Activated T-cell treated with anti-CD3 and anti-CD28 coated beads, Interleukin-2, amount 50 U/mL, for 24 hours (primary cell): ENCODE measurements around the gene AP2B1.
"Not testable (repeated sequence)": the region's sequence is repeated elsewhere in the genome, so short reads cannot be mapped to it uniquely, and the experiment has no call there.

Experiments used
- DNase-seq: peaks from one replicate; pipeline ENCODE4 v3.0.0-alpha.2; 2020
- H3K27ac Mint-ChIP-seq: 2 replicates; pipeline ENCODE4 v1.8.0; 2020; ENCODE audit warnings: mild to moderate bottlenecking, mixed read lengths
- H3K27me3 Mint-ChIP-seq: 2 replicates; pipeline ENCODE4 v1.8.0; 2020; ENCODE audit warnings: mixed read lengths
- H3K36me3 Mint-ChIP-seq: 2 replicates; pipeline ENCODE4 v1.8.0; 2020; ENCODE audit warnings: low read depth, mixed read lengths
- H3K4me1 Mint-ChIP-seq: 2 replicates; pipeline ENCODE4 v1.8.0; 2020; ENCODE audit warnings: low read depth, mixed read lengths
- H3K4me3 Mint-ChIP-seq: 2 replicates; pipeline ENCODE4 v1.8.0; 2020; ENCODE audit warnings: mild to moderate bottlenecking, moderate library complexity, mixed read lengths
- H3K9me3 Mint-ChIP-seq: 2 replicates; pipeline ENCODE4 v1.8.0; 2020; ENCODE audit warnings: mixed read lengths

The AP2B1 gene

DNA sequence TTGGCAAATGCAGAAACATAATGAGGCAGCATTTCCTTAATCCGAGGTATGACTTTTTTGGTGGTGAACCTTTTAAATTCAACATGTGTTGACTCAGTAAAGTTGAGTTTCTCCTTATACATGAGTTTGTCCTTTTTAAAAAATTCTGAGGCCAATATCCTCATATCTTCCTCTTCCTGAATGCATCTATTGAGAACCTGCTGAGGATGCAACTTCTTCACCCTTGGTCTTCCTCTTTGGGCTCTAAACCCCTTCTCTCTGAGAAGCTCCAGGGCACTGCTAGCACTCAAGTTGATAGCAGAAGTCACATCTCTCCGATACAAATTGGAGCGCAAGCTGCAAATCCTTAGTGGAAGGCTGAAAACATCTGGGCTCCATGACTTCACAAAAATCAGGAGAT lies 29.8 kb upstream of the AP2B1 start:
- Mint-ChIP-seq H3K4me3 (no peak overlapping the region), H3K9me3 (no peaks in the 10 kb centered on the region), H3K27me3 (no peaks in the 10 kb centered on the region), H3K27ac (no peak overlapping the region), H3K4me1 (peaks cover 4% of the 10 kb centered on the region), H3K36me3 (no peaks in the 10 kb centered on the region)
- DNase-seq: no peak

- Mint-ChIP-seq H3K9me3 (no peaks in the 10 kb centered on the region), H3K36me3 (no peaks in the 10 kb centered on the region), H3K27ac (no peak overlapping the region), H3K27me3 (no peaks in the 10 kb centered on the region), H3K4me1 (peaks cover 4% of the 10 kb centered on the region), H3K4me3 (no peak overlapping the region)
- DNase-seq: no peak
These were observed 27.5 kb upstream of the AP2B1 start for GRCh38 chr17:35559495-35560210.

DNA sequence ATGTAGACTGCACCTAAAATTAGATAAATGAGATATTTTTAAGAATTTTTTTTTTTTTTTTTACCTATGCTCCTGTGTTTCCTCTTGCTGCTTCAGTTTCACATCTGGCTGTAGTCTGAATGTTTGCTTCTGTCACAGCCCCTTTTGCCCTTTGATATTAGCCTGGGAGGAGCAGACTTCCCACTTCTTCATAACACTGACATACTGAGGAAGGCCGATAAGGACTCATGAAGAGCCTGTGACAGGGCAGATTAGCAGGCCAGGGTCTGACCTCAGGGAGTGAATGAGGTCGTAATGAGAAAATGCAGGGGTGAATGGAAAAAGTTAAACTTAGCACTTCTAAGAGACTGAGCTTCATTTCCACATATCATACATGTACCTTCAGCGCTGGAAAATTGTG lies 26.4 kb upstream of the AP2B1 start, which contains the start of gene SLFN14:
Gene SLFN14 (minus strand): TSS at position 117 of the 400 bp plus-strand sequence. CDS start 2,757 bp downstream, outside the sequence.
- H3K27me3 Mint-ChIP-seq: no peaks in the 10 kb centered on the region
- H3K4me1 Mint-ChIP-seq: peaks cover 4% of the 10 kb centered on the region
- no peaks in the 10 kb centered on the region for H3K9me3 Mint-ChIP-seq

DNA sequence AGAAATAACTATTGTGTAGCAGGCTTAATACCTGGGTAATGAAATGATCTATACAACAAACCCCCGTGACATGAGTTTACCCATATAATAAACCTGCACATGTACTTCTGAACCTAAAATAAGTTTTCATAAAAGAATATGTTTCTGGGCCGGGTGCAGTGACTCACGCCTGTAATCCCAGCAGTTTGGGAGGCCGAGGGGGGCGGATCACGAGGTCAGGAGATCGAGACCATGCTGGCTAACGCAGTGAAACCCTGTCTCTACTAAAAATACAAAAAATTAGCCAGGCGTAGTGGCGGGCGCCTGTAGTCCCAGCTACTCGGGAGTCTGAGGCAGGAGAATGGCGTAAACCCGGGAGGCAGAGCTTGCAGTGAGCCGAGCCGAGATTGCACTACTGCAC lies 23.9 kb upstream of the AP2B1 start:
- not testable (repeated sequence) for H3K36me3 Mint-ChIP-seq, H3K4me3 Mint-ChIP-seq, H3K27me3 Mint-ChIP-seq, DNase-seq, H3K9me3 Mint-ChIP-seq, H3K27ac Mint-ChIP-seq
- H3K4me1 Mint-ChIP-seq: peaks cover 12% of the 10 kb centered on the region

More for the DNA sequence above, 26.4 kb upstream of the AP2B1 start, which contains the start of gene SLFN14:
- no peak for DNase-seq
- H3K36me3 Mint-ChIP-seq: no peaks in the 10 kb centered on the region
- peak within 1 kb of the TSS; percentile 30 for H3K27ac Mint-ChIP-seq
- H3K4me3 Mint-ChIP-seq: no peak within 1 kb of the TSS

DNA sequence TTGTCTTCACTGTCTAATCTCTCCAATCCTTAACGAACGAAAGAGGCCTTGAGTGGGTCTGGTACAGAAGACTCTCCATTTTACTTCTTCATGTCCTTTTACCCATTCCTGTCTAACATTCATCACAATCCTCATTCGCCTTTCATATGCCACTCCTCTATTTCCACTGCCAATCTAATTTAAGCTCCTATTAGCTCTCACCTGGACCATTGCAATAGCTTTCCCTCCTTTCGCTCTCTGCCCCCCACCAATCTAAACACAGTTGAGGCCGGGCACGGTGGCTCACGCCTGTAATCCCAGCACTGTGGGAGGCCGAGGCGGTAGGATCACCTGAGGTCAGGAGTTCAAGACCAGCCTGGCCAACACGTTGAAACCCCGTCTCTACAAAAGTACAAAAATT lies 20.2 kb upstream of the AP2B1 start:
- Mint-ChIP-seq H3K4me3 (peak overlapping the region; percentile 93), H3K4me1 (peaks cover 32% of the 10 kb centered on the region), H3K36me3 (peaks cover 30% of the 10 kb centered on the region), H3K27ac (peak overlapping the region; percentile 80), H3K27me3 (no peaks in the 10 kb centered on the region), H3K9me3 (no peaks in the 10 kb centered on the region)
- DNase-seq: no peak

DNA sequence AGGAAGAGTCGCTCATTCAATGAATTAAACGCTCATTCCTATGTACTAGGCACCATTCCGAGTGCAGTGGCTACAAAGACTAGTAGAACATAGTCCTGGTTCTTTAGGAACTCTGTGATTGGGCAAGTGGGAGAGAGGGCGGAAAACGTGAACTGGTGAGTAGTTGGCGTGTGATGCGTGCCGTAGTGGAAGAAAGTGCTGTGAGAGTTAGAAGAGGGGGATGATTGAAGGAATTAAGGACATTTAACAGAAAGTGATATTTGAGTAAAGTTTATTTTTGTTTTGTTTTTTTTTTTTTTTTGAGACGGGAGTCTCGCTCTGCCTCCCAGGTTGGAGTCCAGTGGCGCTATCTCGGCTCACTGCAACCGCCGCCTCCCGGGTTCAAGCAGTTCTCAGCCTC lies 18.6 kb upstream of the AP2B1 start:
- Mint-ChIP-seq H3K36me3 (peaks cover 40% of the 10 kb centered on the region), H3K27ac (peak overlapping the region; percentile 96), H3K27me3 (no peaks in the 10 kb centered on the region), H3K4me1 (peaks cover 33% of the 10 kb centered on the region), H3K9me3 (no peaks in the 10 kb centered on the region), H3K4me3 (peak overlapping the region; percentile 93)
- peak; percentile 52 for DNase-seq

- peak overlapping the region; percentile 93 for H3K4me3 Mint-ChIP-seq
- peak overlapping the region; percentile 96 for H3K27ac Mint-ChIP-seq
- H3K27me3 Mint-ChIP-seq: no peaks in the 10 kb centered on the region
- H3K4me1 Mint-ChIP-seq: peaks cover 33% of the 10 kb centered on the region
- peaks cover 47% of the 10 kb centered on the region for H3K36me3 Mint-ChIP-seq
- H3K9me3 Mint-ChIP-seq: no peaks in the 10 kb centered on the region
- DNase-seq: no peak
These were observed 17.7 kb upstream of the AP2B1 start for GRCh38 chr17:35569405-35569804.

DNA sequence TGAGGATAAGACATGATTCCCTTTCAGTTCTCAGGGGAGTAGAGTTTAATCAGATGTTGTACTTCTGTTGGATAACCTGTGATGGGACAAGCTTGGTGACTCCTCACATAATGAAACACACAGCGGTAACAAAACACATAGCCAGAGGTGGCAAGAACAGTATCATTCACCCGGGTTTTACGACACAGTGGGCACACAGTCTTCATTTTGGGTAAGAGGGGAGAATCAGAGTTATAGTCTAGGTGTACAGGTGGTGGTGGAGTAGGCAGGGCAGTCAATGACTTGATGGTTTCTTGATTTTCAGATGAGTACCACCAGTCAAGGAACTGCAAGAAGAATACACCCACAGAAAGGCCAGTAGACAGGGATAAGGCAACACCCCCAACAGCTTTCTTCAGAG lies 11.4 kb upstream of the AP2B1 start:
- Mint-ChIP-seq H3K36me3 (peaks cover 65% of the 10 kb centered on the region), H3K27me3 (no peaks in the 10 kb centered on the region), H3K4me3 (no peak overlapping the region), H3K9me3 (no peaks in the 10 kb centered on the region), H3K4me1 (peaks cover 44% of the 10 kb centered on the region), H3K27ac (peak overlapping the region; percentile 95)
- no peak for DNase-seq

- peak overlapping the region; percentile 90 for H3K4me3 Mint-ChIP-seq
- no peaks in the 10 kb centered on the region for H3K27me3 Mint-ChIP-seq
- H3K4me1 Mint-ChIP-seq: peaks cover 38% of the 10 kb centered on the region
- peak; percentile 37 for DNase-seq
- peaks cover 51% of the 10 kb centered on the region for H3K36me3 Mint-ChIP-seq
- peak overlapping the region; percentile 95 for H3K27ac Mint-ChIP-seq
- no peaks in the 10 kb centered on the region for H3K9me3 Mint-ChIP-seq
These were observed 9.3 kb upstream of the AP2B1 start for GRCh38 chr17:35577830-35578196.

DNA sequence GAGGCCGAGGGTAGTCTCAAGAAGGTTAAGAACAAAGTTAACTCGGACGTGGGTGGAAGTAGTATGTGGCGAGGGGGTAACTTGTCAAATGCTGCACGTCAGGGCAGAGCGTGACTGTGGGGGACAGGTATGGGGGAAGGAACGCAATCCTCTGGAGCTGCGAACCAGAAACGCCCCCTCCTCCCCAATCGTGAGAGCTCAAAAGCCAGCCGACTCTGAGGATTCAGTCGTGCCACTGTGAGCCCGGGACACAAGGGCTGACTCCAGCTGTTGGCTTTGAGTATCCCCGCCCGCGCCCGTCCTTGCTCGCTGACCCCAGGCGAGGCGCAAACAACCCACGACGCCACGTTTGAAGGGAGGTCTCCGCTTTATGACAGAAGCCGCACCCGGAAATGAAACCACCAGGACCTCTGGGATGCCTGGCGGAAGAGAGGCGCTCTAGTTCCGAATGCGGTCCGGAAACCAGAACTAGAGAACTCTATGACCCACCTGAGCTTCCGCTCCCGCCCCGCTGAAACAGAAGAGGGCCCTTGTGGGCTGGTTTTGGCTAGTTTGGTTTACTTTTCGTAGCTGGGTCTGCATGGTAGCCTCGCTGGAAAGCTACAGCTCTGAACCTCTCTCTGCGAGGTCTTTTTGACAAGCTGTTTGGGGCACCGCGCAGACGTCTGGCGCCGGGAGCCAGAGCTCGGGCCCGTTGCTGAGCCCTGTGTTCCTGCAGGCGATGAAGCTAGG lies 8.8 kb upstream of the AP2B1 start, which contains the start of gene PEX12:
Gene PEX12 (minus strand): TSS at position 375 of the 732 bp plus-strand sequence. CDS start 550 bp downstream, outside the sequence.
- H3K36me3 Mint-ChIP-seq: peaks cover 48% of the 10 kb centered on the region
- peak within 1 kb of the TSS; percentile 90 for H3K4me3 Mint-ChIP-seq
- H3K27ac Mint-ChIP-seq: peak within 1 kb of the TSS; percentile 95
- H3K9me3 Mint-ChIP-seq: no peaks in the 10 kb centered on the region
- DNase-seq: peak; percentile 88
- H3K27me3 Mint-ChIP-seq: no peaks in the 10 kb centered on the region
- H3K4me1 Mint-ChIP-seq: peaks cover 38% of the 10 kb centered on the region

- Mint-ChIP-seq H3K4me3 (peak overlapping the region; percentile 90), H3K27ac (peak overlapping the region; percentile 95), H3K27me3 (no peaks in the 10 kb centered on the region), H3K4me1 (peaks cover 38% of the 10 kb centered on the region), H3K9me3 (no peaks in the 10 kb centered on the region), H3K36me3 (peaks cover 42% of the 10 kb centered on the region)
- DNase-seq: no peak
These were observed 8.1 kb upstream of the AP2B1 start for GRCh38 chr17:35578929-35579432.

GRCh38 chr17:35584061-35584460 lies 3.1 kb upstream of the AP2B1 start:
- peaks cover 9% of the 10 kb centered on the region for H3K36me3 Mint-ChIP-seq
- no peaks in the 10 kb centered on the region for H3K9me3 Mint-ChIP-seq
- no peak overlapping the region for H3K4me3 Mint-ChIP-seq
- peaks cover 26% of the 10 kb centered on the region for H3K4me1 Mint-ChIP-seq
- H3K27ac Mint-ChIP-seq: no peak overlapping the region
- no peaks in the 10 kb centered on the region for H3K27me3 Mint-ChIP-seq
- DNase-seq: no peak

- H3K4me3 Mint-ChIP-seq: peak overlapping the region; percentile 98
- DNase-seq: no peak
- H3K36me3 Mint-ChIP-seq: peaks cover 14% of the 10 kb centered on the region
- H3K27me3 Mint-ChIP-seq: no peaks in the 10 kb centered on the region
- peak overlapping the region; percentile 98 for H3K27ac Mint-ChIP-seq
- H3K9me3 Mint-ChIP-seq: no peaks in the 10 kb centered on the region
- H3K4me1 Mint-ChIP-seq: peaks cover 30% of the 10 kb centered on the region
These were observed 501 bp upstream of the AP2B1 start for GRCh38 chr17:35586569-35587073.

GRCh38 chr17:35588196-35588920 lies 1.2 kb downstream of the AP2B1 start:
- Mint-ChIP-seq H3K4me3 (peak overlapping the region; percentile 98), H3K27me3 (no peaks in the 10 kb centered on the region), H3K4me1 (peaks cover 34% of the 10 kb centered on the region), H3K36me3 (peaks cover 21% of the 10 kb centered on the region), H3K9me3 (no peaks in the 10 kb centered on the region), H3K27ac (peak overlapping the region; percentile 98)
- peak; percentile 37 for DNase-seq
